ENCODE measurements around the gene TMEM170B.

Gene TMEM170B

GRCh38 chr6:11495565-11496145 lies 41.9 kb upstream of the TMEM170B start:
- Histone ChIP-seq H3K36me3 (replicated peaks; ENCODE audit: insufficient read depth, low read length) (no peaks in the 10 kb centered on the region), H3K79me2 (ENCODE audit: low read length) (no peaks in the 10 kb centered on the region), H3K4me1 (ENCODE audit: low read length) (no peaks in the 10 kb centered on the region), H3K27me3 (replicated peaks; ENCODE audit: insufficient read depth, low read length) (no peaks in the 10 kb centered on the region), H3K4me2 (ENCODE audit: low read depth, low read length) (no peak overlapping the region), H3K9me2 (replicated peaks; ENCODE audit: insufficient read depth, low read length) (no peaks in the 10 kb centered on the region), H4K20me1 (ENCODE audit: insufficient read depth, low read length) (no peaks in the 10 kb centered on the region), H2AFZ (ENCODE audit: low read length) (no peak overlapping the region), H3K9ac (ENCODE audit: low read length) (no peak overlapping the region), H3K4me3 (ENCODE audit: low read length) (no peak overlapping the region), H3K9me3 (replicated peaks; ENCODE audit: insufficient read depth, low read length) (no peaks in the 10 kb centered on the region), H3K27ac (ENCODE audit: low read length) (no peak overlapping the region), H3F3A (ENCODE audit: insufficient read depth, low read length) (no peaks in the 10 kb centered on the region)
- no peak for TF ChIP-seq CTCF (IDR thresholded peaks at IDR 0.05; ENCODE audit: low read length)
- DNase-seq, result no peak

DNA sequence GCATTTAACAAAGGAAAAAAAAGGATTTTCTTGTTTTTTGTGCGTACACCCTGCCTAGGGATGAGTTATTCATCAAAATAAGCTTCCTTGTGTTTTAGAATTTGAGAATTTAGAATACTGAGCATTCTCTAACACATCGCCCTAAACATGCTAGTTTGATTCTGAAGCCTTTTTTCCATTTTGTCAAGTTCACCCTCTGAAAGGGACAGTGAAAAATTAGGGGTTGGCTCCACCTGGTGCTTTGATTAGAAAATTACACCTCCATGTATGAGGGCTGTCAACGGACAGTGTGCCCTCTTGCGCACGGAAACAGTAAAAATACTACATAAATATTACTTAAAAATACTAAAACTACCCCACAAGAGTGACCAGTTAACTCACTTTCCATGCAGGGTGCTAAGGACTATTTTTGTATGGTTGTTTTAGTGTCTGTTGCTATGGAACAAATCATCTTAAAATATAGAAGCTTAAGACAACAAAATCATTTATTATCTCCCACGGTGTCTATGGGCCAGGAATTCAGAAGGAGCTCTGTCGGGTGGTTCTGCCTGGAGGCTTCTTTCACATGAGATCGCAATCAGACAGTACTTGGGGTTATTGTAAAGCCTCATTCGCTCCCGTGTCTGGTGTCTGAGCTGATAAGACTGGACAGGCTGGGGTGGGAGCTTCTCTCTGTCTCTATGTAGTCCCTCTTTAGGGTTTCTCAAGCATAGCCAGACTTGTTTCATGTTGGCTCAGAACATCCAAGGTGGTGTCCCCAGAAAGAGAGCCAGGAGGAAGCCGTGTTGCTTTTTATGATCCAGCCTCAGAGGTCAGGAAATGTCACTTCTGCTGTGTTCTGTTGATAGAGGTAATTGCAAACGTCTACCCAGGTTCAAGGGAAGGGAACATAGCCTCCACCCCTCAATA lies 41.1 kb upstream of the TMEM170B start:
- Histone ChIP-seq H3K4me3 (ENCODE audit: low read length) (no peak overlapping the region), H3K4me2 (ENCODE audit: low read depth, low read length) (no peak overlapping the region), H4K20me1 (ENCODE audit: insufficient read depth, low read length) (no peaks in the 10 kb centered on the region), H3K4me1 (ENCODE audit: low read length) (no peaks in the 10 kb centered on the region), H3K9me2 (replicated peaks; ENCODE audit: insufficient read depth, low read length) (no peaks in the 10 kb centered on the region), H2AFZ (ENCODE audit: low read length) (no peak overlapping the region), H3K9ac (ENCODE audit: low read length) (no peak overlapping the region), H3K27me3 (replicated peaks; ENCODE audit: insufficient read depth, low read length) (no peaks in the 10 kb centered on the region), H3K36me3 (replicated peaks; ENCODE audit: insufficient read depth, low read length) (no peaks in the 10 kb centered on the region), H3K27ac (ENCODE audit: low read length) (no peak overlapping the region), H3K9me3 (replicated peaks; ENCODE audit: insufficient read depth, low read length) (no peaks in the 10 kb centered on the region), H3F3A (ENCODE audit: insufficient read depth, low read length) (no peaks in the 10 kb centered on the region), H3K79me2 (ENCODE audit: low read length) (no peaks in the 10 kb centered on the region)
- peak; percentile 82 for TF ChIP-seq CTCF (IDR thresholded peaks at IDR 0.05; ENCODE audit: low read length)
- TF ChIP-seq EZH2 (optimal IDR thresholded peaks at IDR 0.05; ENCODE audit: low read depth, low read length), result no peak
- peak; percentile 72 for DNase-seq

- H2AFZ ChIP-seq (ENCODE audit: low read length), result no peak overlapping the region
- no peak overlapping the region for H3K4me3 ChIP-seq (ENCODE audit: low read length)
- H3F3A ChIP-seq (ENCODE audit: insufficient read depth, low read length), result no peaks in the 10 kb centered on the region
- TF ChIP-seq EZH2phosphoT487 (IDR thresholded peaks at IDR 0.05; ENCODE audit: low read length), result no peak
- no peak for TF ChIP-seq EZH2 (optimal IDR thresholded peaks at IDR 0.05; ENCODE audit: low read depth, low read length)
- no peak for TF ChIP-seq CTCF (IDR thresholded peaks at IDR 0.05; ENCODE audit: low read length)
- no peaks in the 10 kb centered on the region for H3K4me1 ChIP-seq (ENCODE audit: low read length)
- no peaks in the 10 kb centered on the region for H3K27me3 ChIP-seq (replicated peaks; ENCODE audit: insufficient read depth, low read length)
- H4K20me1 ChIP-seq (ENCODE audit: insufficient read depth, low read length), result no peaks in the 10 kb centered on the region
- H3K9me3 ChIP-seq (replicated peaks; ENCODE audit: insufficient read depth, low read length), result no peaks in the 10 kb centered on the region
- no peaks in the 10 kb centered on the region for H3K36me3 ChIP-seq (replicated peaks; ENCODE audit: insufficient read depth, low read length)
- H3K9me2 ChIP-seq (replicated peaks; ENCODE audit: insufficient read depth, low read length), result no peaks in the 10 kb centered on the region
- no peak overlapping the region for H3K27ac ChIP-seq (ENCODE audit: low read length)
- H3K9ac ChIP-seq (ENCODE audit: low read length), result no peak overlapping the region
- H3K79me2 ChIP-seq (ENCODE audit: low read length), result no peaks in the 10 kb centered on the region
- H3K4me2 ChIP-seq (ENCODE audit: low read depth, low read length), result no peak overlapping the region
- DNase-seq, result no peak
Measured at GRCh38 chr6:11497107-11497506, 40.4 kb upstream of the TMEM170B start.
